Measurements from ENCODE around the gene DYRK1A. TPM values are rescaled to one million over a fixed set of nuclear protein-coding genes. Genes with fewer than 3 reads are reported as not detected.

DYRK1A gene
- total RNA-seq, 1 experiment from 2014 or later: 40.9 TPM

- DNase-seq (ENCODE audit: low read depth): no peak
Measured at GRCh38 chr21:37416914-37417313, 50.3 kb downstream of the DYRK1A start.

- DNase-seq (ENCODE audit: low read depth): no peak
Measured at GRCh38 chr21:37419228-37419906, 52.8 kb downstream of the DYRK1A start.

GRCh38 chr21:37421306-37421705, 54.7 kb downstream of the DYRK1A start:
- DNase-seq (ENCODE audit: low read depth): no peak

GRCh38 chr21:37422382-37422781, 55.8 kb downstream of the DYRK1A start:
- no peak for DNase-seq (ENCODE audit: low read depth)

- DNase-seq (ENCODE audit: low read depth): no peak
Measured at GRCh38 chr21:37423103-37423502, 56.5 kb downstream of the DYRK1A start.

GRCh38 chr21:37424396-37424795, 57.8 kb downstream of the DYRK1A start:
- peak; percentile 17 for DNase-seq (ENCODE audit: low read depth)

- no peak for DNase-seq (ENCODE audit: low read depth)
Measured at GRCh38 chr21:37425001-37425400, 58.4 kb downstream of the DYRK1A start.

- no peak for DNase-seq (ENCODE audit: low read depth)
Measured at GRCh38 chr21:37425684-37426083, 59.1 kb downstream of the DYRK1A start.

- DNase-seq (ENCODE audit: low read depth): no peak
Measured at GRCh38 chr21:37427221-37427620, 60.6 kb downstream of the DYRK1A start.

GRCh38 chr21:37429356-37429755, 62.8 kb downstream of the DYRK1A start:
- no peak for DNase-seq (ENCODE audit: low read depth)

GRCh38 chr21:37430184-37430821, 63.7 kb downstream of the DYRK1A start:
- DNase-seq (ENCODE audit: low read depth): no peak

GRCh38 chr21:37431243-37431642, 64.7 kb downstream of the DYRK1A start:
- no peak for DNase-seq (ENCODE audit: low read depth)

- no peak for DNase-seq (ENCODE audit: low read depth)
Measured at GRCh38 chr21:37432710-37433455, 66.3 kb downstream of the DYRK1A start.

GRCh38 chr21:37433456-37433840, 66.9 kb downstream of the DYRK1A start:
- DNase-seq (ENCODE audit: low read depth): no peak

- peak; percentile 89 for DNase-seq (ENCODE audit: low read depth)
Measured at GRCh38 chr21:37435120-37435519, 68.5 kb downstream of the DYRK1A start.

GRCh38 chr21:37435711-37436110, 69.1 kb downstream of the DYRK1A start:
- no peak for DNase-seq (ENCODE audit: low read depth)

GRCh38 chr21:37436174-37436573, 69.6 kb downstream of the DYRK1A start:
- no peak for DNase-seq (ENCODE audit: low read depth)

- peak; percentile 36 for DNase-seq (ENCODE audit: low read depth)
Measured at GRCh38 chr21:37437376-37438080, 71.0 kb downstream of the DYRK1A start.

GRCh38 chr21:37443683-37444082, 77.1 kb downstream of the DYRK1A start:
- DNase-seq (ENCODE audit: low read depth): no peak

GRCh38 chr21:37445228-37445627, 78.7 kb downstream of the DYRK1A start:
- DNase-seq (ENCODE audit: low read depth): peak; percentile 56

- no peak for DNase-seq (ENCODE audit: low read depth)
Measured at GRCh38 chr21:37446552-37446951, 80.0 kb downstream of the DYRK1A start.

Data from LHCN-M2 (cell line).